SK-N-SH (cell line): ENCODE results near the gene UTP11. TPM values are rescaled to one million over a fixed set of nuclear protein-coding genes. Genes with fewer than 3 reads are reported as not detected.
"Not testable (repeated sequence)": the region's sequence is repeated elsewhere in the genome, so short reads cannot be mapped to it uniquely, and the experiment has no call there.

Source experiments
- CTCF ChIA-PET: fragments of 300-600, 350-600 bp; formaldehyde crosslinking; extraction: SDS; loops from one replicate; lab custom pipeline; 2021; lab: Yijun Ruan, JAX
- POLR2A ChIA-PET: fragments of 350-600 bp; sonication (Branson Sonifier 250); formaldehyde crosslinking; extraction: SDS; loops from one replicate; lab custom pipeline; 2020; ENCODE audit warnings: antibody characterized with exemption, inconsistent platforms; lab: Yijun Ruan, JAX
- DNase-seq: peaks from one replicate; pipeline ENCODE4 v3.0.0; 2012
- H2AFZ ChIP-seq: fragments of 200-600 bp; sonication (generic); 2 replicates; pipeline ENCODE4 v1.8.1; 2016; ENCODE audit warnings: antibody characterized with exemption, mild to moderate bottlenecking, low read depth
- H3F3A ChIP-seq: fragments of 200-600 bp; sonication (generic); replicated peaks from 2 replicates; pipeline ENCODE3; 2016; ENCODE audit warnings: antibody characterized with exemption, mild to moderate bottlenecking; ENCODE audit not compliant: insufficient read depth
- H3K27ac ChIP-seq, 2 experiments: fragments of 200-500 bp in 1 of 2; fragments of 200-600 bp in 1 of 2; sonication (Bioruptor generic) in 1 of 2; sonication (generic), shearing (Covaris generic) in 1 of 2; 2 replicates each; pipeline versions ENCODE4 v1.5.1 to v1.6.1; 2014 to 2016; ENCODE audit warnings: low read depth in 2 of 2, inconsistent platforms in 1 of 2, low read length in 1 of 2, mild to moderate bottlenecking in 1 of 2, mixed read lengths in 1 of 2
- H3K27me3 ChIP-seq: fragments of 200-600 bp; sonication (generic), shearing (Covaris generic); 2 replicates; pipeline ENCODE4 v1.6.1; 2016; ENCODE audit warnings: mixed run types; ENCODE audit not compliant: insufficient read depth
- H3K36me3 ChIP-seq, 2 experiments: fragments of 200-500 bp in 1 of 2; fragments of 200-600 bp in 1 of 2; sonication (Bioruptor generic) in 1 of 2; sonication (generic) in 1 of 2; replicated peaks in 1 of 2; 2 replicates each; pipeline versions ENCODE3 to v1.5.1; 2014 to 2016; ENCODE audit warnings: low read length in 1 of 2, mild to moderate bottlenecking in 1 of 2; ENCODE audit not compliant: insufficient read depth in 2 of 2, control insufficient read depth in 1 of 2
- H3K4me1 ChIP-seq, 2 experiments: fragments of 200-500 bp in 1 of 2; fragments of 200-600 bp in 1 of 2; sonication (Bioruptor generic) in 1 of 2; sonication (generic), shearing (Covaris generic) in 1 of 2; 2 replicates each; pipeline versions ENCODE4 v1.5.1 to v1.6.1; 2014 to 2016; ENCODE audit warnings: low read depth in 1 of 2, low read length in 1 of 2, mixed run types in 1 of 2; ENCODE audit not compliant: insufficient read depth in 2 of 2, control insufficient read depth in 1 of 2
- H3K4me2 ChIP-seq: fragments of 200-600 bp; sonication (generic), shearing (Covaris generic); 2 replicates; pipeline ENCODE4 v1.6.1; 2017; ENCODE audit warnings: mixed run types
- H3K4me3 ChIP-seq, 2 experiments: fragments of 200-500 bp in 1 of 2; fragments of 200-600 bp in 1 of 2; sonication (Bioruptor generic) in 1 of 2; sonication (generic), shearing (Covaris generic) in 1 of 2; 2 replicates each; pipeline versions ENCODE4 v1.5.1 to v1.8.1; 2014 to 2016; ENCODE audit warnings: low read depth in 2 of 2, inconsistent platforms in 1 of 2, low read length in 1 of 2, mild to moderate bottlenecking in 1 of 2, mixed read lengths in 1 of 2, moderate library complexity in 1 of 2
- H3K79me2 ChIP-seq: fragments of 200-600 bp; sonication (generic); 2 replicates; pipeline ENCODE4 v1.8.1; 2017; ENCODE audit warnings: mild to moderate bottlenecking; ENCODE audit not compliant: insufficient read depth
- H3K9ac ChIP-seq: fragments of 200-600 bp; sonication (generic); 2 replicates; pipeline ENCODE4 v1.6.1; 2017; ENCODE audit warnings: mixed run types
- H3K9me2 ChIP-seq: fragments of 200-600 bp; sonication (generic); 2 replicates; pipeline ENCODE4 v1.6.1; 2017; ENCODE audit warnings: mixed run types
- H3K9me3 ChIP-seq: fragments of 200-600 bp; sonication (generic); 2 replicates; pipeline ENCODE4 v1.6.1; 2017; ENCODE audit warnings: mixed run types, mild to moderate bottlenecking, moderate library complexity
- H4K20me1 ChIP-seq: fragments of 200-600 bp; sonication (generic); 2 replicates; pipeline ENCODE4 v1.6.1; 2017; ENCODE audit warnings: mild to moderate bottlenecking, mixed run types; ENCODE audit not compliant: insufficient read depth
- ELF1 ChIP-seq: IDR thresholded peaks from 2 replicates; pipeline ENCODE4 v1.4.0; 2012
- EP300 ChIP-seq, 2 experiments: IDR thresholded peaks; 2 replicates each; pipeline versions ENCODE4 v1.4.0 to v1.6.1; 2012; ENCODE audit warnings: borderline replicate concordance in 1 of 2, low read depth in 1 of 2, low read length in 1 of 2
- FOSL2 ChIP-seq: IDR thresholded peaks from 2 replicates; pipeline ENCODE4 v1.4.0; 2012; ENCODE audit warnings: low read depth, mild to moderate bottlenecking, moderate library complexity, borderline replicate concordance
- FOXM1 ChIP-seq: IDR thresholded peaks from 2 replicates; pipeline ENCODE4 v1.4.0; 2012; ENCODE audit warnings: low read depth, mild to moderate bottlenecking
- GABPA ChIP-seq: IDR thresholded peaks from 2 replicates; pipeline ENCODE4 v1.4.0; 2012; ENCODE audit warnings: low read depth, mild to moderate bottlenecking
- JUND ChIP-seq: IDR thresholded peaks from 2 replicates; pipeline ENCODE4 v1.4.0; 2012
- NFIC ChIP-seq: IDR thresholded peaks from 2 replicates; pipeline ENCODE4 v1.4.0; 2012; ENCODE audit warnings: borderline replicate concordance
- POLR2AphosphoS5 ChIP-seq: IDR thresholded peaks from 2 replicates; pipeline ENCODE4 v1.6.1; 2012; ENCODE audit warnings: low read depth, low read length
- RCOR1 ChIP-seq: fragments of 150-350 bp; IDR thresholded peaks from 2 replicates; pipeline ENCODE4 v1.6.1; 2017; ENCODE audit warnings: antibody characterized with exemption, low read length
- RFX5 ChIP-seq: IDR thresholded peaks from 2 replicates; pipeline ENCODE4 v1.6.1; 2012; ENCODE audit warnings: mild to moderate bottlenecking, improper control_type of control experiment, low read length
- SIN3A ChIP-seq: IDR thresholded peaks from 2 replicates; pipeline ENCODE4 v1.6.1; 2012; ENCODE audit warnings: low read depth, mild to moderate bottlenecking, low read length, moderate library complexity, borderline replicate concordance
- SMC3 ChIP-seq: IDR thresholded peaks from 2 replicates; pipeline ENCODE4 v1.6.1; 2012; ENCODE audit warnings: low read depth, low read length, improper control_type of control experiment
- TCF12 ChIP-seq: IDR thresholded peaks from 2 replicates; pipeline ENCODE4 v1.4.0; 2012
- TEAD4 ChIP-seq: IDR thresholded peaks from 2 replicates; pipeline ENCODE4 v1.4.0; 2012; ENCODE audit warnings: mild to moderate bottlenecking, borderline replicate concordance; ENCODE audit not compliant: insufficient read depth
- YY1 ChIP-seq: IDR thresholded peaks from 2 replicates; pipeline ENCODE4 v1.4.0; 2012; ENCODE audit warnings: low read depth, mild to moderate bottlenecking
- WGBS: methylation state at CpG from one replicate; pipeline ENCODE4 v1.1.6; 2017; ENCODE audit warnings: low lambda C conversion rate; 5-methylcytosine and 5-hydroxymethylcytosine counted together
- polyA plus RNA-seq, 3 experiments: library from polyadenylated mRNA; depleted of rRNA; stranded (reverse); fragments of >200 nt; gene quantifications; 2 replicates each; pipeline ENCODE4 v1.2.3, GENCODE V29; 2012
- TF ChIP-seq, protein P1 (sequence below): IDR thresholded peaks from 2 replicates; pipeline ENCODE4 v1.6.1; 2012; ENCODE audit warnings: mild to moderate bottlenecking, low read depth, low read length, moderate library complexity
- TF ChIP-seq, protein P2 (sequence below): fragments of 150-350 bp; IDR thresholded peaks from 2 replicates; pipeline ENCODE4 v1.6.1; 2017; ENCODE audit warnings: antibody characterized with exemption, low read length, low read depth, borderline replicate concordance
- TF ChIP-seq, protein P3 (sequence below): IDR thresholded peaks from 2 replicates; pipeline ENCODE4 v1.4.0; 2012; ENCODE audit warnings: low read depth, borderline replicate concordance

UTP11 gene
- polyA plus RNA-seq, 1 of the 3 experiments (the other 2 are of a cell fraction), result 26.8 TPM

DNA sequence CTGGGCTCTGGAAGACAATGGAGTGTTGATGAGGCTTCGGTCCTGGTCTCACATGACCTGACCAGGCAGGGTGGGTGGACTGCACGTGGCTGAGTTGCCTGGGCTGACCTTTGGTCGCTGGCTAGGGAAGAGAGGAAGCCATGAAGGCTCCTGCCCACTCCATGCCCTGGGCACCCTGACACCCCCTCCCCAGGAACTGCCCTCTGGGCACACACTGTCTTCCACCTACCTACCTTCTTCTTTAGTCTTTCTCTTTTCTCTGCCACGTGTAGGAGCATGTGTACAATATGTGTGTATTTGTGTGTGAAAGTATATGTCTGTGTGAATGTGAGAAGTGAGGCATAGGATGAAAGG is 19.0 kb downstream of the UTP11 start (continued):
- TF ChIP-seq, protein P1, sequence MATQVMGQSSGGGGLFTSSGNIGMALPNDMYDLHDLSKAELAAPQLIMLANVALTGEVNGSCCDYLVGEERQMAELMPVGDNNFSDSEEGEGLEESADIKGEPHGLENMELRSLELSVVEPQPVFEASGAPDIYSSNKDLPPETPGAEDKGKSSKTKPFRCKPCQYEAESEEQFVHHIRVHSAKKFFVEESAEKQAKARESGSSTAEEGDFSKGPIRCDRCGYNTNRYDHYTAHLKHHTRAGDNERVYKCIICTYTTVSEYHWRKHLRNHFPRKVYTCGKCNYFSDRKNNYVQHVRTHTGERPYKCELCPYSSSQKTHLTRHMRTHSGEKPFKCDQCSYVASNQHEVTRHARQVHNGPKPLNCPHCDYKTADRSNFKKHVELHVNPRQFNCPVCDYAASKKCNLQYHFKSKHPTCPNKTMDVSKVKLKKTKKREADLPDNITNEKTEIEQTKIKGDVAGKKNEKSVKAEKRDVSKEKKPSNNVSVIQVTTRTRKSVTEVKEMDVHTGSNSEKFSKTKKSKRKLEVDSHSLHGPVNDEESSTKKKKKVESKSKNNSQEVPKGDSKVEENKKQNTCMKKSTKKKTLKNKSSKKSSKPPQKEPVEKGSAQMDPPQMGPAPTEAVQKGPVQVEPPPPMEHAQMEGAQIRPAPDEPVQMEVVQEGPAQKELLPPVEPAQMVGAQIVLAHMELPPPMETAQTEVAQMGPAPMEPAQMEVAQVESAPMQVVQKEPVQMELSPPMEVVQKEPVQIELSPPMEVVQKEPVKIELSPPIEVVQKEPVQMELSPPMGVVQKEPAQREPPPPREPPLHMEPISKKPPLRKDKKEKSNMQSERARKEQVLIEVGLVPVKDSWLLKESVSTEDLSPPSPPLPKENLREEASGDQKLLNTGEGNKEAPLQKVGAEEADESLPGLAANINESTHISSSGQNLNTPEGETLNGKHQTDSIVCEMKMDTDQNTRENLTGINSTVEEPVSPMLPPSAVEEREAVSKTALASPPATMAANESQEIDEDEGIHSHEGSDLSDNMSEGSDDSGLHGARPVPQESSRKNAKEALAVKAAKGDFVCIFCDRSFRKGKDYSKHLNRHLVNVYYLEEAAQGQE, result no peak
- TF ChIP-seq YY1, result no peak
- TF ChIP-seq, all 33 proteins: peak for 0

DNA sequence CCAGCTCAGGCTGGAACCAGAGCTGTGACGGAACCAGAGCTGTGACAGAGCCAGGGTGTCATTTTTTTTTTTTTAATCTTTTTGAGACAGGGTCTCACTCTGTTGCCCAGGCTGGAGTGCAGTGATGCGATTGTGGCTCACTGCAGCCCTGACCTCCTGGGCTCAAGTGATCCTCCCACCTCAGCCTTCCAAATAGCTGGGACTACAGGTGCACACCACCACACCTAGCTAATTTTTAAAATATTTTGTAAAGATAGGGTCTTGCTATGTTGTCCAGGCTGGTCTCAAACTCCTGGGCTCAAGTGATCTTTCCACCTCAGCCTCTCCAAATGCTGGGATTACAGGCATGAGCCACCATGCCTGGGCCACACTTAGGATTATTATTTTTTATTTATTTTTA is 20.5 kb downstream of the UTP11 start:
- POLR2A ChIA-PET, H3K36me3 ChIP-seq, DNase-seq, H3K27me3 ChIP-seq, H3F3A ChIP-seq, H2AFZ ChIP-seq, H3K4me3 ChIP-seq, H3K27ac ChIP-seq, H3K9ac ChIP-seq, H4K20me1 ChIP-seq, H3K79me2 ChIP-seq, H3K9me3 ChIP-seq, H3K9me2 ChIP-seq, H3K4me2 ChIP-seq: not testable (repeated sequence)
- 80% methylated on average over 1 of the region's 2 CpGs for WGBS
- H3K4me1 ChIP-seq, result peaks cover 27 to 31% of the 10 kb centered on the region in 2 experiments; a peak in 3 of 4 replicates
- CTCF ChIA-PET, result interaction anchor here (1.3 to 1.7 kb wide), 3 partner anchors 14 to 802 kb away, joined by 3 to 5 read pairs (median 3); no protein-coding TSS in a partner anchor

DNA sequence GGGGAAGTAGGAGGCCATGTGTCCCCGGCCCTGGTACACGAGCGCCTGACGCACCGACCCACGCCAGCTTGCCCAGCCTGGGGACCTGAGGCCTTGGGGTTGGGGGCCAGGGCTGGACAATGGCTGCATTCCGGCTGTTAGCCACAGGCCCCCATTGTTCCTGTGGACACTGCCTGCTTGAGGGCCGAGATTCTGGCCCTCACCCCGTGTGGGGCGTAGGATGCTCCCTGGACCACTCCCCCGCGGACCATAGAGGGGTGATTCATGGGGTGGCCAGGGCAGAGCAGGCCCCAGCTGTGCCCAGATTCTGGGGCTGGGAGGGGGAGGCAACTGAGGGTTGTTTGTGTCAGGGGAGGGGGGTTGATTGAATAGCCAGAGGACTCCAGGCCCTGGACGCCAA is 22.3 kb downstream of the UTP11 start:
- POLR2A ChIA-PET, result no interaction called here
- Histone ChIP-seq H3F3A (peaks cover 2% of the 10 kb centered on the region), H3K36me3 (no peaks in the 10 kb centered on the region), H4K20me1 (no peaks in the 10 kb centered on the region), H3K79me2 (no peaks in the 10 kb centered on the region)
- CTCF ChIA-PET, result interaction anchor here (1.0 to 1.2 kb wide), 2 partner anchors 9 to 27 kb away, joined by 3 to 4 read pairs; no protein-coding TSS in a partner anchor
- no peak for DNase-seq
- TF ChIP-seq NFIC (no peak), FOSL2 (no peak), RFX5 (no peak), TEAD4 (no peak), SIN3A (no peak), FOXM1 (no peak), TCF12 (no peak), JUND (no peak), POLR2AphosphoS5 (no peak), GABPA (no peak), SMC3 (no peak), ELF1 (no peak), RCOR1 (no peak), EP300 (IDR thresholded peaks at IDR 0.05; ENCODE audit: borderline replicate concordance in 1 of 2, low read depth in 1 of 2, low read length in 1 of 2) (no peak)
- TF ChIP-seq, protein P2, sequence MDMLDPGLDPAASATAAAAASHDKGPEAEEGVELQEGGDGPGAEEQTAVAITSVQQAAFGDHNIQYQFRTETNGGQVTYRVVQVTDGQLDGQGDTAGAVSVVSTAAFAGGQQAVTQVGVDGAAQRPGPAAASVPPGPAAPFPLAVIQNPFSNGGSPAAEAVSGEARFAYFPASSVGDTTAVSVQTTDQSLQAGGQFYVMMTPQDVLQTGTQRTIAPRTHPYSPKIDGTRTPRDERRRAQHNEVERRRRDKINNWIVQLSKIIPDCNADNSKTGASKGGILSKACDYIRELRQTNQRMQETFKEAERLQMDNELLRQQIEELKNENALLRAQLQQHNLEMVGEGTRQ, result no peak
- TF ChIP-seq, protein P3, sequence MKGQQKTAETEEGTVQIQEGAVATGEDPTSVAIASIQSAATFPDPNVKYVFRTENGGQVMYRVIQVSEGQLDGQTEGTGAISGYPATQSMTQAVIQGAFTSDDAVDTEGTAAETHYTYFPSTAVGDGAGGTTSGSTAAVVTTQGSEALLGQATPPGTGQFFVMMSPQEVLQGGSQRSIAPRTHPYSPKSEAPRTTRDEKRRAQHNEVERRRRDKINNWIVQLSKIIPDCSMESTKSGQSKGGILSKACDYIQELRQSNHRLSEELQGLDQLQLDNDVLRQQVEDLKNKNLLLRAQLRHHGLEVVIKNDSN, result no peak
- TF ChIP-seq, all 33 proteins: peak for 0
- Histone ChIP-seq H3K4me1 (peaks cover 8 to 17% of the 10 kb centered on the region in 2 experiments; a peak in 3 of 4 replicates), H2AFZ (no peak overlapping the region), H3K9me2 (no peaks in the 10 kb centered on the region), H3K27me3 (no peaks in the 10 kb centered on the region), H3K9ac (no peak overlapping the region), H3K4me3 (no peak overlapping the region), H3K9me3 (no peaks in the 10 kb centered on the region), H3K27ac (no peak overlapping the region), H3K4me2 (no peak overlapping the region)
- no CpG with 5 or more reads among the region's 13 CpGs for WGBS
